GM10248 (cell line): ENCODE data around the gene RARRES1.

Source experiments
- CTCF ChIA-PET: fragments of 300-600 bp; sonication (Branson Sonifier 250); formaldehyde crosslinking; extraction: SDS; loops from one replicate; lab custom pipeline; 2021; ENCODE audit warnings: antibody characterized with exemption; lab: Yijun Ruan, JAX
- POLR2A ChIA-PET: fragments of 350-650 bp; sonication (Branson Sonifier 250); formaldehyde crosslinking; extraction: SDS; loops from one replicate; lab custom pipeline; 2020; ENCODE audit warnings: antibody characterized with exemption; lab: Yijun Ruan, JAX
- DNase-seq: peaks from one replicate; pipeline ENCODE4 v3.0.0; 2012; ENCODE audit errors: extremely low spot score
- CTCF ChIP-seq: IDR thresholded peaks from 2 replicates; pipeline ENCODE4 v1.5.1; 2012; ENCODE audit warnings: mild to moderate bottlenecking, low read depth; ENCODE audit errors: extremely low read depth, missing control alignments, control extremely low read depth

The RARRES1 gene

GRCh38 chr3:158775426-158776410, 43.5 kb upstream of the RARRES1 start:
- TF ChIP-seq CTCF = no peak
- CTCF ChIA-PET = no interaction called here
- DNase-seq = no peak
- POLR2A ChIA-PET = no interaction called here

- ChIA-PET POLR2A (no interaction called here), CTCF (no interaction called here)
- DNase-seq = no peak
- TF ChIP-seq CTCF = no peak
These were observed 42.7 kb upstream of the RARRES1 start for GRCh38 chr3:158774965-158775364.

- DNase-seq = no peak
- CTCF ChIA-PET = interaction anchor here (1.4 to 2.2 kb wide), 2 partner anchors 15 to 47 kb away, joined by 3 to 7 read pairs; no protein-coding TSS in a partner anchor
- POLR2A ChIA-PET = no interaction called here
These were observed 41.9 kb upstream of the RARRES1 start for GRCh38 chr3:158773845-158774830.

GRCh38 chr3:158773166-158773565, 40.9 kb upstream of the RARRES1 start:
- DNase-seq = no peak
- ChIA-PET CTCF (interaction anchor here (1.0 to 2.2 kb wide), 4 partner anchors 14 to 46 kb away, joined by 3 to 7 read pairs (median 3); no protein-coding TSS in a partner anchor), POLR2A (no interaction called here)
- TF ChIP-seq CTCF = no peak

More at GRCh38 chr3:158773845-158774830, 41.9 kb upstream of the RARRES1 start:
- TF ChIP-seq CTCF = no peak

- DNase-seq = no peak
- POLR2A ChIA-PET = no interaction called here
- CTCF ChIA-PET = interaction anchor here (0.7 to 1.5 kb wide), 3 partner anchors 9 to 45 kb away, joined by 3 to 5 read pairs (median 3); no protein-coding TSS in a partner anchor
- no peak for TF ChIP-seq CTCF
These were observed 39.7 kb upstream of the RARRES1 start for GRCh38 chr3:158771982-158772381.

GRCh38 chr3:158771577-158771976, 39.3 kb upstream of the RARRES1 start:
- POLR2A ChIA-PET = no interaction called here
- DNase-seq = no peak
- no peak for TF ChIP-seq CTCF
- CTCF ChIA-PET = interaction anchor here (0.8 to 1.5 kb wide), 3 partner anchors 10 to 44 kb away, joined by 3 to 5 read pairs (median 3); no protein-coding TSS in a partner anchor
